Iris pigment epithelial cell (primary cell): ENCODE data around the gene RNF217.

Source experiments
- DNase-seq: peaks from one replicate; pipeline ENCODE4 v3.0.0-alpha.2; 2011; ENCODE audit warnings: low read depth

Gene RNF217

DNA sequence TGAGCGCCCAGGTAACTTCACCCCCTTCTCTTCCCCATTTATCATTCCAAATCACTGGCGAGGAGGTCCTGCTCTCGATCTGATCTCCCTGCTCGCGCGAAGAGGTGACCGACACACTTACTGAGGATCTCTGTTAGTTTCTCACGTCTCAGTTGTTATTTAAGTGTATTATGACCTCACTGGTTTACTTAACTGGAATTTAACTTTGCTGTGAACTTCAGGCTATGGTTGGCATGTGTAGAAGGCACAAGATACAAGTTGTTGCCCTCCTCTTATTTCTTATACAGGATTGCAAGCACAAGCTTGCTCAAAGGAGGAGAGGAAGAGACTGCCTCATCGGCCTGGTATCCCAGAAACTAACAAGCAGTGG lies 1.2 kb downstream of the RNF217 start:
- peak; percentile 72 for DNase-seq

GRCh38 chr6:124963831-124964763 lies 1.9 kb downstream of the RNF217 start:
- peak; percentile 63 for DNase-seq

DNA sequence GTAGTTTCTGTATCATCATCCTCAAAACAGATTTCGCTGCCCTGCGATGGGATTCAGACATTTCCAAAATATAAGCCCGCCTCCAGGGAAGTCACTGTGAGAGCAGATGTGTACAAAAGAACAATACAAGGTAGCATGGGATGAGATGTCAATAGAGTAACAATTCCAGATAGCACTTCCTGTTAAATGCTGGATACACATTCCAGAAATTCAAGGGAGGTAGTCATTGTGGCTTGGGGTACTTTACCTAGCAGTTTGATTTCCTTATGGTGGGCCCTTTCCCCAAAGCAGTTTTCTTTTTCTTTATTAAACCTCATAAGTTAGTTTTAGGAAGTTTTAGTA lies 2.5 kb downstream of the RNF217 start:
- no peak for DNase-seq

GRCh38 chr6:124965424-124965850 lies 3.2 kb downstream of the RNF217 start:
- peak; percentile 47 for DNase-seq

DNA sequence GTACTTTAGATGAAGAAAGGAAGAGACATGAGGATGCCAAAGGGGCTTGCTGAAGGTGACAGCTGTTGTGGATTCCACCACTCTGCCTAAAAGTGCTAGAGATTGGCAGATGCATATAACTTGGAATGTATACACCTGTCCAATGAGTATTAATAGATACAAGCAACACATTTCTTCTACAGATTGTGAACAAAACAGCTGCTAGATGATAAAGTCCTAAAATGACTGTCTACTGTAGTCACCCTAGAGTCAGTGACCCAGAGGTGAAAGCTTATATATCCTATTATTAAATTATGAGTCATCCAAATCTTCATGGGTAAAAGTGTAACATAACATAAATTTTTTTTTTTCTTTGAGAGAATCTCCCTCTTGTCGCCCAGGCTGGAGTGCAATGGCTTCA lies 5.2 kb downstream of the RNF217 start:
- DNase-seq, result peak; percentile 40

DNA sequence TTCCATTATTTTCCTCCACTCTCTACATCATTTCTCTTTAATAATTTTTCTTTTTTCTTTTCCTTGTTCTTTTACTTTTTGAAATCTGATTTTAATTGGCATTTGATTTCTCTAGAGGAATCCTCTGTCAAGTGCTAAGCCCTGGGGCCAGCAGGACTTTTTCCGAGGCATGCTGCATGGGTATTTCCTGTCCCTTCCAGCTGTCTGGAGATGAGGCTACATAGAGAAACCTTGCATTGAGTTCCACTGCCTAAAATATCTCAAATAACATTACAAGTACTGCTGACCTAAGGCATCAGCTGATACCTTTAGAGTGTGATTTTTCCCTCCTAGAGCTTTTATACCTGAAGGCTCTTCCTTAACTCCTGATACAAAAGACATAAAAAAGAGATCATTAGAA lies 6.2 kb downstream of the RNF217 start:
- peak; percentile 37 for DNase-seq

DNA sequence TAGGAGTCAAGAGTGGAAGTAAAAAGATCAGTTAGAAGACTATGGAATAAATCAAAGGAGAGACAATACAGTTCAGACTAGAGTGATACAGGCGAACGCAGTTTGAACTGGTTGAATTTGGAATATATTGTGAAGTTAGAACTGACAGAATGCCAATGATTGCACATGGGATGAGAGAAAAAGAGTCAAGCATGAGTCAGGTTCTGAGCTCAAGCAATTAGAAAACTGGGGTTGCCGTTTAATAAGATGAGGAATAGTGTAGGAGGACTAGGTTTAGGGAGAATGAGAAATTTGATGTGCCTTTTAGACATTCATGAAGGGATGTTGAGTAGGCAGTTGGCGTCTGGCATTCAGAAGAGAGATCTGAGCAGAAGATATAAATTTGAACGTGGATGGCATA lies 8.0 kb downstream of the RNF217 start:
- peak; percentile 49 for DNase-seq

DNA sequence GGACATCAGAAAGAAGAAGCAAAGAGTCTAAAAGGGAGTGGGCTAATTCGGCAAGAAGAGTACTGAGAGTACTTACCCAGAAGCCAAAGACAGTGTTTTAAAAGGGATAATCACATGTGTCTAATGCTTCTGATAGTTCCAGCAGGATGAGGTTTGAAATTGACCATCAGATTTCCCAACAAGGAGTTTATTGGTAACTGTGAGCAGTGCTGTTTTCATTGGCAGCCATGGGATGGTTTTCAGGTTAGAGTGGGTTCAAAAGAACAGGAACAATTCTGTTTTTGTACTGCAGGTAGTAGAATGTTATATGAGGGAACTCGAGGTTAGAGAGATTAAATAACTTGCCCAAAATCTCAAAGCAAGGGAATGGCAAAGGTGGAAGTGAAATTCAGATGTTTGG lies 8.5 kb downstream of the RNF217 start:
- DNase-seq, result no peak

DNA sequence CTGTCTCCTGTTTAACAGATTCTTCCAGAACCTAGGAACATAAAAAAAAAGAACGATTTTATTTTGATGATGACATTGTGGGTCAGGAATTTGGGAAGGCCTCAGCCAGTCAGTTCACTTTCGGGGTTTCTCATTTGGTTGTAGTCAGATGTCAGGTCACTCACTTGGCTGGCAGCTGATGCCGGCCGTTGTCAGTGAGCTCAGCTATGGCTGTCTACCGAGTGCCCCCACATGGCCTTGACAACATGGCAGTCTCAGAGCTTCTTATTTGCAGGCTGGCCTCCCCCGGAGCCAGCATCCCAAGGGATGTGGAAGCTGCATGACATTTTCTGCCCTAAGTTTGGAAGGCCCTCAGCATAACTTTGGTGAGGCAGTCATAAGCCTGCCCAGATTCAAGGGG lies 11.5 kb downstream of the RNF217 start:
- DNase-seq, result no peak

- DNase-seq, result no peak
Measured at GRCh38 chr6:124974771-124975377, 12.6 kb downstream of the RNF217 start.

- DNase-seq, result peak; percentile 77
Measured at GRCh38 chr6:124977067-124977908, 15.1 kb downstream of the RNF217 start.

GRCh38 chr6:124978451-124979293 lies 16.4 kb downstream of the RNF217 start:
- DNase-seq, result no peak

DNA sequence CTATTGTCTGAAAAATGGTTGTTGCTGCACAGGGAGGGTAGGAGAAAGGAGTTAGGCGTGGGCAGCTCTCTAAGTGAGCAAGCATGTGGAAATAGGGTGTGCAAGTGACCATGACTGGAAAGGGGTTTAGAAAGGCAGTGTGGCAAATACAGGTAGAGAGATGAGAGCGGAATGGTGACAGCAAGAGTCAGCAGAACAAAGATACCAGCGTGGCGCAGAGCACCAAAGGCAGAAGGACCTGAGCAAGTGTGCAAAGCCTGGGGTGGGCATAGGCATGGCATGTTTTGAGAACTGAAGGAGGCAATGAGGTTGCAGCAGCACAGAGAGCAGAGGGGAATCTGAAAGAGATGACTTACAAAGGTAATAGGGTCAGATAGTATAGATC lies 17.0 kb downstream of the RNF217 start:
- no peak for DNase-seq

DNA sequence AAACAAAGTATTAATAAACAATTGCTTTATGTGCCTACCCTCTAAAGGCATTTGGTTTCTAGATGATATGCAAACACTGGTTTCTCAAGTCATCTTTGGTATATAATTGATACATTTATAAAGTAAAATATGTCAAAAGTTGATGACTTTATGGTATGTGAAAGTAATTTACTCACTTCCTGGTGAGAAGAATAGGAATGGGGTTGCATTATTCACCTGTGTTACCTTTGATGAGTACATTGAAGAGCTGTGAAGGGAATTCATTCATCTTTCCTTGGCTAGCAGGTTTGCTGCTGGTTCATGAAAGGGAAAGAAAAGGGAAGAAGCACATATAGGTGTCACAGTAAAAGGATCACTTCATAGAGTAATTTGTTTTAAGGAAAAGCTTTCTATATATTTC lies 20.4 kb downstream of the RNF217 start:
- DNase-seq, result no peak

DNA sequence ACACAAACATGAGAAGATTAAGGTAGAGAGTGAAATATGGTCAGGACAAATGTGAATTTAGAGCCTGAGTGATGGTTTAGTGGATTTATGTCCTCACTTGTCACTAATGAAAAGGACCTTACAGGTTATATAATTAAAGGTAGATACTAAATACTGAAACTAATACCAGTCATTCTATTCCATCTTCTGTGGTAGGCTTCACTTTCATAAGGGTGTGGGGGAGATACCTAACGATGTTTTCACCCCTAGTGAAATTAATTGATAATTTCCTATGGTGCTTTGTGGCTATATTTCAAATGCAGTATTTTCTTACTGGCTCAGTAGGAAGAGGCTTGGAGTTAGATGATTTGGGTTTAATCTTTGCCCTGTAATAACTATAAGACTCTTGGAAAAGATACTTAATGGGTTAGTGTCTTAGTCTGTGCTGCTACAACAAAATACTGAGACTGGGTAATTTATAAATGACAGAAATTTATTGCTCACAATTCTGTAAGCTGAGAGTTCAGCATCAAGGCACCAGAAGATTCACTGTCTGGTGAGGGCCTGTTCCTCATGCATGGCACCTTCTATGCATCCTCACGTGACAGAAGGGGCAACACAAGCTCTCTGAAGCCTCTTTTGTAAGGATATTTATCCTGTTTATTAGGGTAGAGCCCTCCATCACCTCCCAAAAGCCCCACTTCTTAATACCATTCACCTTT lies 21.3 kb downstream of the RNF217 start:
- no peak for DNase-seq

- DNase-seq, result peak; percentile 64
Measured at GRCh38 chr6:124984668-124985338, 22.6 kb downstream of the RNF217 start.

DNA sequence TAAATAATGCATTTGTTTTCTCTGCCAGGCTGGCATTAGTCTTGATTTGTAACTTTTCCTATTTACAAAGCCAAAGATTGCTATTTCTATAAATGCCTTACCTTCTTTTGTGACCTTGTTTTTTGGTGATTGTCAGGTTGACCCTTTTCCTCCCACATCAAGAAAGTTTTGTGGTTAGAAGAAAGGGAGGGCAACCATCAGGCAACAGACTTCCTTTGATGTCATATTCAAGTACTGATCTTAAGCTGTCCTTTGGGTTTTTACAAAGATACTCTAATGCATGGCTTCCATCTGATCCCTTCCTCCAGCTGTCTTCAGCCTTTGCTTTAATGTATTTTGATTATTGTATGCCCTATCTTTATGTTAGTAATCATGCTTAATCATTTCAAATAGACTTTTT lies 23.9 kb downstream of the RNF217 start:
- no peak for DNase-seq

DNA sequence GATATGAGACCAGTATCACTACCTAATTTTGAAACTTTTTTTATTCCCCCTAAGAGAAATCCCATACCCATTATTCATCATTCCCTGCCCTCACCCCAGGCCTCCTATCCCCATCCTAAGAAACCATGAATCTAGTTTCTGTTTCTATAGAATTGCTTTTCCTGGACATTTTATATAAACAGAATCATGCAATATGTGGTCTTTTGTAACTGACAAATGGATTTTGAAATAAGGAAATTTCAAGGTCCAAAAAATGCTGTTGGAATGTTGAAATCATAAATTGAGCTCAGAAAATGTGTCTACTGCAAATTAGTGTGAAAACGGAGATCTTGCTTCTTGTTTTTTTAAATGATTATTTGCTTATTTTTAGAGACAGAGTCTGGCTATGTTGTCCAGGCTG lies 25.1 kb downstream of the RNF217 start:
- DNase-seq, result no peak

DNA sequence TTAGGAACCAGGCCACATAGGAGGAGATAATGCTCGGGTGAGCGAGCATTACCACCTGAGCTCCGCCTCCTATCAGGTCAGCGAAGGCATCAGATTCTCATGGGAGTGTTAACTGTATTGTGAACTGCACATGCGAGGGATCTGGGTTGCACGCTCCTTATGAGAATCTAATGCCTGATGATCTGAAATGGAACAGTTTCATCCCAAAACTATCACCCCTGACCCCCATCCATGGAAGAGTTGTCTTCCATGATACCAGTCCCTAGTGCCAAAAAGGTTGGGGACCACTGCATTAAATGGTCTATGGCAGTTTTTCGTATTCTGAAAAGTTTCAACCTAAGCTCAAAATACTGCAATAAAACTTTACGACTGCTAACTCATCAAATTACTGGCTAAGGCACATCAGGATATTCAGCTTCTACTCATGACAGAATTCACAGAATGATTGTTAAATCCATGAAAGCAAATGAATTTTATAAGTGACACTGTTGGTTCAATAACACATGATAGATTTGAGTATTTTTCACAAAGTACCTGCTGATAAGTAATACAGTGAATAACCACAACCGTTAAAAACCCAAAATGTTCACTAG lies 25.9 kb downstream of the RNF217 start:
- no peak for DNase-seq
